Liver (tissue), 9 donors: Measurements from ENCODE around the gene NUP205. TPM values are rescaled to one million over a fixed set of nuclear protein-coding genes. Genes with fewer than 3 reads are reported as not detected.

ENCODE experiments used
- DNase-seq: peaks from one replicate; pipeline ENCODE4 v3.0.0-alpha.2; 2017; ENCODE audit warnings: low spot score
- H3K27ac ChIP-seq, 2 donors: one replicate each; pipeline ENCODE4 v1.7.0; 2013; ENCODE audit warnings: inconsistent platforms in 2 of 2, low read length in 2 of 2, control low read depth in 1 of 2, low read depth in 1 of 2, mild to moderate bottlenecking in 1 of 2
- H3K27me3 ChIP-seq, 4 donors: one replicate each; pipeline versions ENCODE4 v1.6.1 to v1.7.0; 2013; ENCODE audit warnings: low read length in 3 of 4, inconsistent platforms in 1 of 4, mild to moderate bottlenecking in 1 of 4, moderate library complexity in 1 of 4; ENCODE audit not compliant: control insufficient read depth in 4 of 4, insufficient read depth in 4 of 4
- H3K36me3 ChIP-seq, 4 donors: one replicate each; pipeline versions ENCODE4 v1.6.1 to v1.7.0; 2013; ENCODE audit warnings: low read length in 3 of 4, mild to moderate bottlenecking in 3 of 4, low read depth in 1 of 4, moderate library complexity in 1 of 4; ENCODE audit not compliant: control insufficient read depth in 4 of 4, insufficient read depth in 3 of 4
- H3K4me1 ChIP-seq, 4 donors: one replicate each; pipeline versions ENCODE4 v1.6.1 to v1.7.0; 2013; ENCODE audit warnings: low read length in 3 of 4, mild to moderate bottlenecking in 3 of 4, moderate library complexity in 1 of 4; ENCODE audit not compliant: control insufficient read depth in 4 of 4, insufficient read depth in 4 of 4
- H3K4me3 ChIP-seq, 3 donors: one replicate each; pipeline versions ENCODE4 v1.6.1 to v1.7.0; 2013; ENCODE audit warnings: low read length in 3 of 3, control low read depth in 1 of 3, low read depth in 1 of 3, mild to moderate bottlenecking in 1 of 3
- H3K9ac ChIP-seq, 2 donors: one replicate each; pipeline ENCODE4 v1.7.0; 2013; ENCODE audit warnings: low read length in 2 of 2, mild to moderate bottlenecking in 2 of 2, moderate library complexity in 2 of 2, control low read depth in 1 of 2, low read depth in 1 of 2
- H3K9me3 ChIP-seq, 4 donors: one replicate each; pipeline versions ENCODE4 v1.6.1 to v1.7.0; 2013; ENCODE audit warnings: low read length in 3 of 4; ENCODE audit not compliant: control insufficient read depth in 4 of 4
- ATF3 ChIP-seq: IDR thresholded peaks from 2 replicates; pipeline ENCODE4 v1.6.1; 2016; ENCODE audit warnings: antibody characterized with exemption
- CTCF ChIP-seq: fragments of 150-350 bp; IDR thresholded peaks from 2 replicates; pipeline ENCODE4 v1.5.1; 2017; ENCODE audit warnings: improper control_type of control experiment, low read depth, low read length; ENCODE audit not compliant: missing input control
- EGR1 ChIP-seq, 2 donors: IDR thresholded peaks; 2 replicates each; pipeline ENCODE4 v1.6.1; 2016 to 2018; ENCODE audit warnings: antibody characterized with exemption in 2 of 2, low read depth in 2 of 2
- FOXA1 ChIP-seq: IDR thresholded peaks from 2 replicates; pipeline ENCODE4 v1.6.1; 2016; ENCODE audit warnings: antibody characterized with exemption
- FOXA2 ChIP-seq: IDR thresholded peaks from 2 replicates; pipeline ENCODE4 v1.6.1; 2016; ENCODE audit warnings: antibody characterized with exemption
- GABPA ChIP-seq, 2 donors: IDR thresholded peaks in 1 of 2; conservative IDR thresholded peaks in 1 of 2; 2 replicates each; pipeline ENCODE4 v1.6.1; 2016; ENCODE audit warnings: antibody characterized with exemption in 2 of 2, mild to moderate bottlenecking in 1 of 2, moderate library complexity in 1 of 2
- HNF4A ChIP-seq, 2 donors: conservative IDR thresholded peaks; 2 replicates each; pipeline ENCODE4 v1.6.1; 2016; ENCODE audit warnings: antibody characterized with exemption in 2 of 2, mild to moderate bottlenecking in 2 of 2
- HNF4G ChIP-seq: IDR thresholded peaks from 2 replicates; pipeline ENCODE4 v1.6.1; 2016; ENCODE audit warnings: antibody characterized with exemption
- JUND ChIP-seq, 2 donors: IDR thresholded peaks; 2 replicates each; pipeline ENCODE4 v1.6.1; 2016; ENCODE audit warnings: antibody characterized with exemption in 2 of 2
- MAX ChIP-seq: IDR thresholded peaks from 2 replicates; pipeline ENCODE4 v1.6.1; 2016; ENCODE audit warnings: antibody characterized with exemption
- NR2F2 ChIP-seq: IDR thresholded peaks from 2 replicates; pipeline ENCODE4 v1.6.1; 2016; ENCODE audit warnings: antibody characterized with exemption
- RAD21 ChIP-seq, 2 donors: IDR thresholded peaks; 2 replicates each; pipeline ENCODE4 v1.6.1; 2016; ENCODE audit warnings: antibody characterized with exemption in 2 of 2, mild to moderate bottlenecking in 2 of 2
- REST ChIP-seq: IDR thresholded peaks from 2 replicates; pipeline ENCODE4 v1.6.1; 2016; ENCODE audit warnings: antibody characterized with exemption, mild to moderate bottlenecking
- RXRA ChIP-seq, 2 donors: IDR thresholded peaks; 2 replicates each; pipeline ENCODE4 v1.6.1; 2017 to 2018; ENCODE audit warnings: antibody characterized with exemption in 2 of 2, mild to moderate bottlenecking in 1 of 2
- SP1 ChIP-seq: IDR thresholded peaks from 2 replicates; pipeline ENCODE4 v1.6.1; 2018; ENCODE audit warnings: antibody characterized with exemption, mild to moderate bottlenecking
- TAF1 ChIP-seq: conservative IDR thresholded peaks from 2 replicates; pipeline ENCODE4 v1.6.1; 2016; ENCODE audit warnings: antibody characterized with exemption, mild to moderate bottlenecking
- YY1 ChIP-seq: IDR thresholded peaks from 2 replicates; pipeline ENCODE4 v1.6.1; 2016; ENCODE audit warnings: antibody characterized with exemption, mild to moderate bottlenecking
- ZBTB33 ChIP-seq: IDR thresholded peaks from 2 replicates; pipeline ENCODE4 v1.6.1; 2016; ENCODE audit warnings: antibody characterized with exemption
- WGBS: extraction: QIAGEN DNeasy Blood & Tissue Kit; methylation state at CpG from one replicate; pipeline ENCODE4 v1.1.7; 2013; 5-methylcytosine and 5-hydroxymethylcytosine counted together
- polyA plus RNA-seq, 2 donors: library from polyadenylated mRNA; stranded (reverse) in 1 of 2; unstranded in 1 of 2; fragments of 200-250 nt in 1 of 2; fragments of >200 nt in 1 of 2; fragmentation: Nextera tagmentation in 1 of 2; extraction: Ambion mirVana in 1 of 2; gene quantifications; one replicate each; pipeline versions ENCODE4 v1.2.1 to v1.2.3, GENCODE V29; 2013 to 2015
- total RNA-seq, 2 donors: library from RNA; depleted of rRNA; stranded (reverse); fragments of >200 nt; gene quantifications; one replicate each; pipeline ENCODE4 v1.2.3, GENCODE V29; 2014
- donor health status: healthy.
- donor health status: healthy.
- donor health status: healthy.
- donor health status: healthy.
- donor health status: healthy.

NUP205 gene
- total and polyA plus RNA-seq, 4 donors = 6.3 to 27.8 (median 12.0) TPM

GRCh38 chr7:135537453-135537852, 20.3 kb upstream of the NUP205 start:
- Histone ChIP-seq H3K9me3 (no peaks in the 10 kb centered on the region), H3K36me3 (no peaks in the 10 kb centered on the region), H3K4me3 (no peak overlapping the region), H3K9ac (no peak overlapping the region), H3K27me3 (no peaks in the 10 kb centered on the region), H3K27ac (no peak overlapping the region), H3K4me1 (no peaks in the 10 kb centered on the region)
- no peak for DNase-seq
- WGBS = 84% methylated on average over 1 of the region's 1 CpG
- TF ChIP-seq NR2F2 (no peak), HNF4G (no peak), REST (no peak), GABPA (IDR thresholded peaks at IDR 0.05 in 1 of 2, conservative IDR thresholded peaks at IDR 0.05 in 1 of 2) (no peak), FOXA1 (no peak), SP1 (no peak), JUND (IDR thresholded peaks at IDR 0.05) (no peak), ATF3 (no peak), TAF1 (no peak), HNF4A (conservative IDR thresholded peaks at IDR 0.05) (no peak), RAD21 (IDR thresholded peaks at IDR 0.05) (no peak), EGR1 (IDR thresholded peaks at IDR 0.05; ENCODE audit: low read depth in 2 of 2) (no peak), MAX (no peak), YY1 (no peak), FOXA2 (no peak), ZBTB33 (no peak), CTCF (no peak), RXRA (IDR thresholded peaks at IDR 0.05) (no peak)

GRCh38 chr7:135537905-135538304, 19.8 kb upstream of the NUP205 start:
- Histone ChIP-seq H3K9ac (no peak overlapping the region), H3K4me3 (no peak overlapping the region), H3K27ac (no peak overlapping the region), H3K36me3 (no peaks in the 10 kb centered on the region), H3K27me3 (no peaks in the 10 kb centered on the region), H3K4me1 (no peaks in the 10 kb centered on the region), H3K9me3 (no peaks in the 10 kb centered on the region)
- DNase-seq = no peak
- TF ChIP-seq JUND (IDR thresholded peaks at IDR 0.05) (no peak), ATF3 (no peak), RAD21 (IDR thresholded peaks at IDR 0.05) (no peak), SP1 (no peak), HNF4G (no peak)
